ENCODE results near the gene C6orf47. TPM values are rescaled to one million over a fixed set of nuclear protein-coding genes. Genes with fewer than 3 reads are reported as not detected.

Gene C6orf47
- total and polyA plus RNA-seq, 2 donors (not counting 3 experiments of a cell fraction or from before 2014, with no cell fraction given), result 5.8 to 12.8 TPM

- Histone ChIP-seq H3K4me3 (replicated peaks in 1 of 3; ENCODE audit: insufficient read depth in 1 of 3, low read depth in 1 of 3, low read length in 3 of 3) (no peak within 1 kb of the TSS), H3K9ac (replicated peaks; ENCODE audit: extremely low read depth, insufficient read depth, low read length) (no peak within 1 kb of the TSS), H3K79me2 (ENCODE audit: control insufficient read depth, insufficient read depth, low read length) (peaks cover 34% of the 10 kb centered on the region), H3K27me3 (ENCODE audit: control insufficient read depth in 2 of 2, insufficient read depth in 2 of 2, low read length in 2 of 2) (no peaks in the 10 kb centered on the region), H3K4me2 (ENCODE audit: insufficient read depth, low read length) (no peak within 1 kb of the TSS), H3K4me1 (ENCODE audit: control insufficient read depth, extremely low read depth, insufficient read depth, low read length) (peaks cover 38% of the 10 kb centered on the region), H4K20me1 (replicated peaks; ENCODE audit: control insufficient read depth, extremely low read depth, insufficient read depth, low read length) (no peaks in the 10 kb centered on the region), H3K9me1 (replicated peaks; ENCODE audit: control insufficient read depth, extremely low read depth, insufficient read depth, low read length) (no peaks in the 10 kb centered on the region), H3K27ac (ENCODE audit: insufficient read depth, low read depth, low read length) (no peak within 1 kb of the TSS), H2AFZ (ENCODE audit: low read depth, low read length) (no peak within 1 kb of the TSS), H3K36me3 (ENCODE audit: control insufficient read depth in 2 of 2, extremely low read depth in 1 of 2, insufficient read depth in 2 of 2, low read length in 2 of 2) (peaks cover 3 to 4% of the 10 kb centered on the region in 2 experiments), H3K9me3 (replicated peaks; ENCODE audit: control insufficient read depth, insufficient read depth, low read length) (no peaks in the 10 kb centered on the region)
- DNase-seq (ENCODE audit: low read depth, low spot score), result no peak
- intact Hi-C loops (cut with micrococcal nuclease), result no loop called here
- FAIRE-seq, result no peak
- POLR2A ChIA-PET, result no interaction called here
- dilution Hi-C loops (cut with MboI; ENCODE audit: extremely low pct_ligation_motif_present, low sequenced_read_pairs), result no loop called here
- no TSS peak for BruUV-seq (replicated peaks)
- TF ChIP-seq MAX (IDR thresholded peaks at IDR 0.05; ENCODE audit: insufficient read depth, insufficient read length) (no peak), FOS (IDR thresholded peaks at IDR 0.05; ENCODE audit: borderline replicate concordance, insufficient read depth, low read length) (no peak), JUN (IDR thresholded peaks at IDR 0.05; ENCODE audit: borderline replicate concordance, insufficient read depth, insufficient read length, low read depth) (no peak), MYC (IDR thresholded peaks at IDR 0.05; ENCODE audit: low read depth, low read length) (no peak), CTCF (IDR thresholded peaks at IDR 0.05; ENCODE audit: extremely low read depth in 1 of 2, insufficient read depth in 1 of 2, low read depth in 1 of 2, low read length in 2 of 2) (no peak), GATA2 (IDR thresholded peaks at IDR 0.05; ENCODE audit: insufficient read depth, insufficient read length, low read depth, low read length) (no peak), POLR2A (IDR thresholded peaks at IDR 0.05; ENCODE audit: low read depth, low read length) (no peak), EZH2 (IDR thresholded peaks at IDR 0.05; ENCODE audit: borderline replicate concordance, low read depth, low read length, severe bottlenecking) (no peak), POLR2AphosphoS5 (IDR thresholded peaks at IDR 0.05; ENCODE audit: insufficient read depth, low read depth, low read length) (no peak)
- CTCF ChIA-PET, result interaction anchor here (1.0 kb wide), 1 partner anchor 9 kb away, joined by 3 read pairs; the partner anchor contains the start of gene GPANK1
Observed at GRCh38 chr6:31655349-31656237, 5.0 kb downstream of the C6orf47 start, which contains the start of gene APOM. Gene APOM, plus strand, starts transcription at chr6:31655894. Its CDS starts 73 bp downstream, at chr6:31655967.

All from endothelial cell of umbilical vein (primary cell).